Measurements from ENCODE around the gene NUDT8.

DNA sequence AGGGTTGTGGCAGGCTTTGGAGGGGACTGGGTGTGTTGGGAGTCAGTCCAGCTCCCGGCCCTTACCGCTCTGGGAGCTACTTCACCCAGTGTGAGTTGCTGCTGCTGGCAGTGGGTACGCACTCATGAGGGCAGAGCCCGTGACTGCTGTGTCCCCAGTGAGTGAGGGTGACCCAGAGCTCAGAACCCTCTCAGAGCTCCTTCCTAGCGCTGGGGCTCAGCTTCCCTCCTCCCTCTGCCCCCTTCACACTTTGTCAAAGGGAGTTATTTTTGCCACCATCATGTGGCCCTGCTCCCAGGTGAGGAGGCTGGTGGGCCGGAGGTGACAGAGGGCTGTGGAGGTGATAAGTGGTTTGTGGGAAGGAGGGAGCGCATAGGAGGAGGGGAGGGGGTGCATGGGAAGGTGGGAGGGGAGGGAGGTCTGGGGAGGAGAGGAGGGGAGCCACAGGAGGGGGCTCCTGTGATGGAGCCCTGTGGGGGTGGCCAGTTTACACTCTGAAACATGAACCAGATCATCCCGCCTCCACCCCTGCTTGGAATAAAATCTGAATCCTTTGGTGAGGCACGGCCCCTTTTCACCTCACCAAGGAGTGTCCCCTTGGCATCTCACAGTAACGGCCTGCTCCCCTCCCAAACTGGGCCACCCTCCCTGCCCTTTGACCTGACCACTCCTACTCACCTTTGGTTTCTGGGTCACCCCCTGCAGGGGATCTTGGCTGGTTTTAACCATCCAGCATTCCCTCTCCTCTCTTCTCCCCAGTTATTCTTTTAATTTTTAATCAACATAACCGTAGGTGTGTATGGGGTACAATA, 13.1 kb downstream of the NUDT8 start:
- TF ChIP-seq CTCF (optimal IDR thresholded peaks at IDR 0.05 in 1 of 3, IDR thresholded peaks at IDR 0.05 in 1 of 3, conservative IDR thresholded peaks at IDR 0.05 in 1 of 3; ENCODE audit: extremely low read depth in 1 of 3, insufficient read depth in 2 of 3, low read length in 3 of 3) (no peak), EZH2 (IDR thresholded peaks at IDR 0.05; ENCODE audit: low read length) (no peak)
